ENCODE data around the gene FAM9C. TPM values are rescaled to one million over a fixed set of nuclear protein-coding genes. Genes with fewer than 3 reads are reported as not detected.

The FAM9C gene
- total RNA-seq, 4 donors from 2014 or later = 0.57 to 1.6 TPM; not detected in 2

GRCh38 chrX:12986164-12986779 is 58.1 kb downstream of the FAM9C start:
- Histone ChIP-seq H3K4me1 (no peaks in the 10 kb centered on the region), H3K4me3 (no peak overlapping the region), H3K27ac (no peak overlapping the region), H3K36me3 (no peaks in the 10 kb centered on the region), H3K9me3 (no peaks in the 10 kb centered on the region), H3K27me3 (no peaks in the 10 kb centered on the region)
- DNase-seq = no peak
- TF ChIP-seq POLR2A (IDR thresholded peaks at IDR 0.05) (no peak), CTCF (IDR thresholded peaks at IDR 0.05) (no peak)

Other genes with a start within 250 kb of the FAM9C start
- gene TLR7, start 177.5 kb downstream of the FAM9C start, total RNA-seq = 1 to 10 TPM in 1 of 4 donors, under 1 TPM in 2, not detected in 1; 0.27 to 5.0 (median 0.38) TPM
- 1 to 10 TPM in 1 of 4 donors, under 1 TPM in 1, not detected in 2; 0.28 to 1.3 TPM for gene TLR8, start 138.0 kb downstream of the FAM9C start, total RNA-seq
- gene TMSB4X, start 69.5 kb downstream of the FAM9C start, total RNA-seq = 1,000 to 10,000 TPM; 1,496 to 3,676 (median 1,701) TPM

All from Peyer's patch (tissue), 4 donors.